Fibroblast of mammary gland (primary cell): ENCODE measurements around the gene IBTK.
"Not testable (repeated sequence)": the region's sequence is repeated elsewhere in the genome, so short reads cannot be mapped to it uniquely, and the experiment has no call there.

Source experiments
- DNase-seq: peaks from one replicate; pipeline ENCODE4 v3.0.0-alpha.2; 2010; ENCODE audit warnings: low read depth
- H3K4me3 ChIP-seq: 2 replicates; pipeline ENCODE4 v1.5.1; 2011; ENCODE audit warnings: low read depth, mild to moderate bottlenecking, low read length, moderate library complexity; ENCODE audit not compliant: control insufficient read depth
- CTCF ChIP-seq: conservative IDR thresholded peaks from 2 replicates; pipeline ENCODE4 v1.5.1; 2011; ENCODE audit warnings: low read depth, low read length, inconsistent platforms; ENCODE audit not compliant: control insufficient read depth, insufficient read depth

The IBTK gene

GRCh38 chr6:82166493-82166892 is 81.1 kb downstream of the IBTK start:
- TF ChIP-seq CTCF: no peak
- no peak for DNase-seq
- H3K4me3 ChIP-seq: no peak overlapping the region

DNA sequence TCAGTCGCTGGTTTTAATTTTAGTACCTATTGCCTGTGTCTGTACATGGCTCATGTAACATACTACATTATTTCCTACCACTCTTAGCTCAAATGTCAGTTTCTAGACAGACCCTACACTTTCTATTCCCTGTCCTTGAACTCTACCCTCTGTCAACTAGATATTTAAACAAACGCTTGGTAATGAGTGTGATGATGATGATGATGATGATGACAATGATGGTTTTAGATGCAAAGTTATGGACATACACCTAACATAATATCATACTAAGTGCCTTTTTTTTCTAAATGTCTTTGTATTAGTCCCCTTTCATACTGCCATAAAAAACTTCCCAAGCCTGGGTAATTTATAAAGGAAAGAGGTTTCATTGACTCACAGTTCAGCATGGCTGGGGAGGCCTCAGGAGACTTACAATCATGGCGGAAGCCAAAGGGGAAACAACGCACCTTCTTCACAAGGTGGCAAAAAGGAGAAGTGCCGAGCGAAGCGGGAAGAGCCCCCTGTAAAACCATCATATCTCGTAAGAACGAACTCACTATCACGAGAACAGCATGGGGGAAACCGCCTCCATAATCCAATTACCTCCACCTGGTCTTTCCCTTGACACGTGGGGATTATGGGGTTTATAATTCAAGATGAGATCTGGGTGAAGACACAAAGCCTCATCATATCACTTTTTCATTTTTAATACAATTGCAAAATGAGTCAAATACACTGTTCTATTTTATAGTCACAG is 87.1 kb downstream of the IBTK start:
- no peak for TF ChIP-seq CTCF
- no peak overlapping the region for H3K4me3 ChIP-seq
- no peak for DNase-seq

DNA sequence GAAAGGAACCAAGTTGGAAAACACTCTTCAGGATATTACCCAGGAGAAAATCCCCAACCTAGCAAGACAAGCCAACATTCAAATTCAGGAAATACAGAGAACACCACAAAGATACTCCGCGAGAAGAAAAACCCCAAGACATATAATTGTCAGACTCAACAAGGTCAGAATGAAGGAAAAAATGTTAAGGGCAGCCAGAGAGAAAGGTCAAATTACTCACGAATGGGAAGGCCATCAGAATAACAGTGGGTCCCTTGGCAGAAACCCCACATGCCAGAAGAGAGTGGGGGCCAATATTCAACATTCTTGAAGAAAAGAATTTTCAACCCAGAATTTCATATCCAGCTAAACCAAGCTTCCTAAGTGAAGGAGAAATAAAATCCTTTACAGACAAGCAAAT is 94.8 kb downstream of the IBTK start:
- not testable (repeated sequence) for DNase-seq, H3K4me3 ChIP-seq

GRCh38 chr6:82151147-82151546 is 96.4 kb downstream of the IBTK start:
- DNase-seq: not testable (repeated sequence)

GRCh38 chr6:82145926-82146452 is 101.6 kb downstream of the IBTK start:
- peak; percentile 26 for DNase-seq
- H3K4me3 ChIP-seq: no peak overlapping the region
- no peak for TF ChIP-seq CTCF

More at GRCh38 chr6:82151147-82151546, 96.4 kb downstream of the IBTK start:
- H3K4me3 ChIP-seq: not testable (repeated sequence)

DNA sequence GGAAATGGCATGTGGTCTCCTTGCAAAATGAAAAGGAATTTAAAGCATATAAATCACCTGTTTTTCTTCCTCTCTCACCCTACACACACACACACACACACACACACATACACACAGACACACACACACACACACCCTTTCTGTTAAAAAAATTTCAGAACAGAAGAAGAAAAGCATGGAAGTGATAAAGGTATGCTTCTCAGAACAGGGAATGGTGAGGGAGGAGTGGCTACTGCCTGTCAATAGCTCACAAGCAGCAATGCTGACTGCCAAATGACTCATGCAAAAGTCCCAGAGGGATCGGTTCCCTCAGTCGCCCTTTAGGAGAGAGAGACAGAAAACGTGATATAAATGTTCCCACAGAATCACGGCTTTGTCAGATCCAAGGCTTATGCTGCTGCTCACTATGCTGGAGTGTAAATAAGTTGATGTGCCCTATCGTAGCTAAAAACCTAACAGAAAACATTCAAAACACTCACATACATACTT is 102.6 kb downstream of the IBTK start:
- DNase-seq: peak; percentile 100
- H3K4me3 ChIP-seq: no peak overlapping the region
- no peak for TF ChIP-seq CTCF

GRCh38 chr6:82144007-82144851 is 103.3 kb downstream of the IBTK start:
- DNase-seq: peak; percentile 100
- no peak for TF ChIP-seq CTCF
- H3K4me3 ChIP-seq: peak overlapping the region; percentile 17
